ENCODE measurements around the gene DMPK.

The DMPK gene

GRCh38 chr19:45784096-45784495 is 1.8 kb upstream of the DMPK start:
- no peak for DNase-seq

- DNase-seq, result no peak
Measured at GRCh38 chr19:45782820-45783785, 813 bp upstream of the DMPK start.

- peak; percentile 89 for DNase-seq
Measured at GRCh38 chr19:45781214-45782161, 802 bp downstream of the DMPK start.

- DNase-seq, result peak; percentile 53
Measured at GRCh38 chr19:45780448-45781213, 1.7 kb downstream of the DMPK start.

GRCh38 chr19:45780146-45780447 is 2.2 kb downstream of the DMPK start:
- peak; percentile 53 for DNase-seq

- DNase-seq, result peak; percentile 89
Measured at GRCh38 chr19:45779231-45780145, 2.8 kb downstream of the DMPK start.

GRCh38 chr19:45778010-45778661 is 4.2 kb downstream of the DMPK start:
- DNase-seq, result no peak

- no peak for DNase-seq
Measured at GRCh38 chr19:45777395-45777961, 4.8 kb downstream of the DMPK start.

GRCh38 chr19:45774765-45775164 is 7.5 kb downstream of the DMPK start:
- no peak for DNase-seq

- no peak for DNase-seq
Measured at GRCh38 chr19:45773384-45773783, 8.9 kb downstream of the DMPK start.

GRCh38 chr19:45772912-45773311 is 9.4 kb downstream of the DMPK start:
- DNase-seq, result no peak

GRCh38 chr19:45772130-45772840 is 10.0 kb downstream of the DMPK start:
- no peak for DNase-seq

GRCh38 chr19:45771311-45771933 is 10.9 kb downstream of the DMPK start:
- no peak for DNase-seq

- peak; percentile 99 for DNase-seq
Measured at GRCh38 chr19:45770192-45771101, 11.8 kb downstream of the DMPK start.

- peak; percentile 55 for DNase-seq
Measured at GRCh38 chr19:45769821-45770191, 12.5 kb downstream of the DMPK start.

GRCh38 chr19:45768984-45769782 is 13.1 kb downstream of the DMPK start, which contains the start of gene SIX5:
Gene SIX5 (minus strand): TSS chr19:45769252. CDS start chr19:45768844, 408 bp downstream.
- DNase-seq, result peak; percentile 96

GRCh38 chr19:45768655-45768983 is 13.7 kb downstream of the DMPK start:
- peak; percentile 23 for DNase-seq
